DND-41 (cell line): Measurements from ENCODE around the gene PSMC3.

Experiments
- ATAC-seq: fragments of 200-7000 bp; cut with Tn5 transposase; 3 replicates; pipeline ENCODE4 v1.9.1; 2021; ENCODE audit warnings: low read depth; ENCODE audit not compliant: insufficient read depth
- DNase-seq: peaks from one replicate; pipeline ENCODE4 v3.0.0-alpha.2; 2020
- H2AFZ ChIP-seq: 2 replicates; pipeline ENCODE4 v1.6.0; 2012; ENCODE audit warnings: low read depth, low read length
- H3K27ac ChIP-seq: 2 replicates; pipeline ENCODE4 v1.5.1; 2012; ENCODE audit warnings: low read length, inconsistent platforms
- H3K27me3 ChIP-seq: fragments of 200-600 bp; sonication (generic); 2 replicates; pipeline ENCODE4 v1.6.0; 2012; ENCODE audit warnings: low read length, mild to moderate bottlenecking, inconsistent platforms; ENCODE audit not compliant: insufficient read depth, poor library complexity
- H3K36me3 ChIP-seq: 2 replicates; pipeline ENCODE4 v1.5.1; 2012; ENCODE audit warnings: low read length, inconsistent platforms; ENCODE audit not compliant: insufficient read depth
- H3K4me1 ChIP-seq: 2 replicates; pipeline ENCODE4 v1.5.1; 2012; ENCODE audit warnings: mild to moderate bottlenecking, low read length; ENCODE audit not compliant: insufficient read depth
- H3K4me2 ChIP-seq: 2 replicates; pipeline ENCODE4 v1.6.0; 2012; ENCODE audit warnings: mild to moderate bottlenecking, moderate library complexity, low read length, inconsistent platforms; ENCODE audit not compliant: insufficient read depth
- H3K4me3 ChIP-seq, 2 experiments: fragments of 200-600 bp in 1 of 2; shearing (Covaris generic) in 1 of 2; 2 replicates each; pipeline ENCODE4 v1.5.1; 2012 to 2016; ENCODE audit warnings: inconsistent platforms in 2 of 2, low read length in 2 of 2, mild to moderate bottlenecking in 2 of 2, low read depth in 1 of 2, moderate library complexity in 1 of 2
- H3K79me2 ChIP-seq: 2 replicates; pipeline ENCODE4 v1.6.0; 2012; ENCODE audit warnings: low read length, inconsistent platforms; ENCODE audit not compliant: insufficient read depth
- H3K9ac ChIP-seq: 2 replicates; pipeline ENCODE4 v1.6.0; 2012; ENCODE audit warnings: low read depth, mild to moderate bottlenecking, inconsistent platforms, low read length, moderate library complexity
- H3K9me3 ChIP-seq: 2 replicates; pipeline ENCODE4 v1.5.1; 2012; ENCODE audit warnings: low read length, moderate library complexity, mild to moderate bottlenecking, inconsistent platforms; ENCODE audit not compliant: insufficient read depth, severe bottlenecking
- H4K20me1 ChIP-seq: 2 replicates; pipeline ENCODE4 v1.6.0; 2012; ENCODE audit warnings: low read length; ENCODE audit not compliant: insufficient read depth
- CTCF ChIP-seq: IDR thresholded peaks from 2 replicates; pipeline ENCODE4 v1.5.1; 2012; ENCODE audit warnings: borderline replicate concordance, low read length, moderate library complexity, mild to moderate bottlenecking; ENCODE audit not compliant: poor library complexity, severe bottlenecking; ENCODE audit errors: extremely low read depth
- EZH2 ChIP-seq: IDR thresholded peaks from 3 replicates; pipeline ENCODE4 v1.6.1; 2012; ENCODE audit warnings: borderline replicate concordance, low read depth, mild to moderate bottlenecking, moderate library complexity, low read length, inconsistent platforms; ENCODE audit not compliant: severe bottlenecking

PSMC3 gene

GRCh38 chr11:47411884-47412746, 14.1 kb downstream of the PSMC3 start:
- peaks cover 41% of the 10 kb centered on the region for H3K36me3 ChIP-seq
- peak; percentile 49 for DNase-seq

GRCh38 chr11:47410370-47411264, 15.6 kb downstream of the PSMC3 start:
- 0 out of 2 replicates have a peak overlapping the region, but pooled peaks have one; percentile 76 for H3K4me2 ChIP-seq

More at GRCh38 chr11:47411884-47412746, 14.1 kb downstream of the PSMC3 start:
- Histone ChIP-seq H3K79me2 (peaks cover 9% of the 10 kb centered on the region), H3K27me3 (no peaks in the 10 kb centered on the region), H3K9me3 (no peaks in the 10 kb centered on the region), H3K27ac (no peak overlapping the region), H3K9ac (no peak overlapping the region), H3K4me2 (no peak overlapping the region), H3K4me3 (no peak overlapping the region), H2AFZ (no peak overlapping the region), H4K20me1 (no peaks in the 10 kb centered on the region), H3K4me1 (peaks cover 25% of the 10 kb centered on the region)
- peak; percentile 87 for TF ChIP-seq CTCF
- no peak for TF ChIP-seq EZH2
- ATAC-seq = no peak

More at GRCh38 chr11:47410370-47411264, 15.6 kb downstream of the PSMC3 start:
- DNase-seq (no peak), ATAC-seq (no peak)
- Histone ChIP-seq H3K9ac (no peak overlapping the region), H4K20me1 (no peaks in the 10 kb centered on the region), H3K79me2 (peaks cover 9% of the 10 kb centered on the region), H3K27me3 (no peaks in the 10 kb centered on the region), H2AFZ (no peak overlapping the region), H3K9me3 (no peaks in the 10 kb centered on the region), H3K27ac (no peak overlapping the region), H3K4me3 (no peak overlapping the region), H3K4me1 (peaks cover 27% of the 10 kb centered on the region), H3K36me3 (peaks cover 33% of the 10 kb centered on the region)
- no peak for TF ChIP-seq CTCF
- no peak for TF ChIP-seq EZH2
